ENCODE results near the gene CLIC3. TPM values are rescaled to one million over a fixed set of nuclear protein-coding genes. Genes with fewer than 3 reads are reported as not detected.
"Not testable (repeated sequence)": the region's sequence is repeated elsewhere in the genome, so short reads cannot be mapped to it uniquely, and the experiment has no call there.

The CLIC3 gene
- total and polyA plus RNA-seq, 5 donors from 2014 or later: 0.38 to 4.5 (median 2.2) TPM

- Mint-ChIP-seq H3K27ac (no peak overlapping the region), H3K9me3 (no peaks in the 10 kb centered on the region), H3K36me3 (no peaks in the 10 kb centered on the region), H3K4me1 (peaks cover 0 to 4% (median 0%) of the 10 kb centered on the region in 4 donors), H3K27me3 (no peaks in the 10 kb centered on the region), H3K4me3 (no peak overlapping the region)
- H3K4me1 ChIP-seq (ENCODE audit: control insufficient read depth, insufficient read depth, low read length, poor library complexity, severe bottlenecking): no peaks in the 10 kb centered on the region
- H3K27ac ChIP-seq (ENCODE audit: insufficient read depth, low read length, poor library complexity, severe bottlenecking): no peak overlapping the region
- H3K9me3 ChIP-seq (ENCODE audit: control insufficient read depth in 2 of 2, low read length in 2 of 2): no peaks in the 10 kb centered on the region
- DNase-seq (no peak), ATAC-seq (ENCODE audit: low read depth in 2 of 2) (no peak)
- no peak overlapping the region for H3K4me3 ChIP-seq (ENCODE audit: low read depth, low read length)
- no peaks in the 10 kb centered on the region for H3K36me3 ChIP-seq (ENCODE audit: control insufficient read depth, insufficient read depth, low read length)
- no peaks in the 10 kb centered on the region for H3K27me3 ChIP-seq (ENCODE audit: control insufficient read depth, insufficient read depth, low read length)
These were observed 11.9 kb upstream of the CLIC3 start for GRCh38 chr9:137008312-137008711.

GRCh38 chr9:137007816-137008270, 11.5 kb upstream of the CLIC3 start:
- no peak overlapping the region for H3K27ac Mint-ChIP-seq
- H3K36me3 ChIP-seq (ENCODE audit: control insufficient read depth, insufficient read depth, low read length): no peaks in the 10 kb centered on the region
- no peak overlapping the region for H3K27ac ChIP-seq (ENCODE audit: insufficient read depth, low read length, poor library complexity, severe bottlenecking)
- H3K27me3 Mint-ChIP-seq: no peaks in the 10 kb centered on the region
- DNase-seq (no peak), ATAC-seq (ENCODE audit: low read depth in 2 of 2) (no peak)
- no peaks in the 10 kb centered on the region for H3K9me3 Mint-ChIP-seq
- H3K27me3 ChIP-seq (ENCODE audit: control insufficient read depth, insufficient read depth, low read length): no peaks in the 10 kb centered on the region
- H3K4me3 Mint-ChIP-seq: no peak overlapping the region
- no peaks in the 10 kb centered on the region for H3K4me1 ChIP-seq (ENCODE audit: control insufficient read depth, insufficient read depth, low read length, poor library complexity, severe bottlenecking)
- no peaks in the 10 kb centered on the region for H3K9me3 ChIP-seq (ENCODE audit: control insufficient read depth in 2 of 2, low read length in 2 of 2)
- peaks cover 0 to 4% (median 0%) of the 10 kb centered on the region in 4 donors for H3K4me1 Mint-ChIP-seq
- no peak overlapping the region for H3K4me3 ChIP-seq (ENCODE audit: low read depth, low read length)
- H3K36me3 Mint-ChIP-seq: no peaks in the 10 kb centered on the region

GRCh38 chr9:137007108-137007815, 10.9 kb upstream of the CLIC3 start:
- H3K27me3 ChIP-seq (ENCODE audit: control insufficient read depth, insufficient read depth, low read length): no peaks in the 10 kb centered on the region
- Mint-ChIP-seq H3K27me3 (no peaks in the 10 kb centered on the region), H3K4me3 (no peak overlapping the region), H3K27ac (no peak overlapping the region), H3K9me3 (no peaks in the 10 kb centered on the region), H3K4me1 (peaks cover 0 to 4% (median 0%) of the 10 kb centered on the region in 4 donors), H3K36me3 (no peaks in the 10 kb centered on the region)
- no peak overlapping the region for H3K4me3 ChIP-seq (ENCODE audit: low read depth, low read length)
- no peaks in the 10 kb centered on the region for H3K4me1 ChIP-seq (ENCODE audit: control insufficient read depth, insufficient read depth, low read length, poor library complexity, severe bottlenecking)
- no peak overlapping the region for H3K27ac ChIP-seq (ENCODE audit: insufficient read depth, low read length, poor library complexity, severe bottlenecking)
- H3K9me3 ChIP-seq (ENCODE audit: control insufficient read depth in 2 of 2, low read length in 2 of 2): no peaks in the 10 kb centered on the region
- no peaks in the 10 kb centered on the region for H3K36me3 ChIP-seq (ENCODE audit: control insufficient read depth, insufficient read depth, low read length)
- ATAC-seq (ENCODE audit: low read depth in 2 of 2): no peak
- DNase-seq: no peak

GRCh38 chr9:137006116-137007003, 10.0 kb upstream of the CLIC3 start:
- ATAC-seq (ENCODE audit: low read depth in 2 of 2) (no peak), DNase-seq (no peak)
- Mint-ChIP-seq H3K4me1 (peaks cover 0 to 4% (median 0%) of the 10 kb centered on the region in 4 donors), H3K9me3 (no peaks in the 10 kb centered on the region), H3K36me3 (no peaks in the 10 kb centered on the region), H3K27ac (no peak overlapping the region), H3K27me3 (no peaks in the 10 kb centered on the region), H3K4me3 (no peak overlapping the region)
- Histone ChIP-seq H3K4me1 (ENCODE audit: control insufficient read depth, insufficient read depth, low read length, poor library complexity, severe bottlenecking) (no peaks in the 10 kb centered on the region), H3K36me3 (ENCODE audit: control insufficient read depth, insufficient read depth, low read length) (no peaks in the 10 kb centered on the region), H3K27me3 (ENCODE audit: control insufficient read depth, insufficient read depth, low read length) (no peaks in the 10 kb centered on the region), H3K27ac (ENCODE audit: insufficient read depth, low read length, poor library complexity, severe bottlenecking) (no peak overlapping the region), H3K9me3 (ENCODE audit: control insufficient read depth in 2 of 2, low read length in 2 of 2) (no peaks in the 10 kb centered on the region), H3K4me3 (ENCODE audit: low read depth, low read length) (no peak overlapping the region)

- H3K27ac ChIP-seq (ENCODE audit: insufficient read depth, low read length, poor library complexity, severe bottlenecking); H3K9me3 Mint-ChIP-seq; H3K4me3 Mint-ChIP-seq; H3K27me3 ChIP-seq (ENCODE audit: control insufficient read depth, insufficient read depth, low read length); ATAC-seq (ENCODE audit: low read depth in 2 of 2); H3K36me3 Mint-ChIP-seq; H3K36me3 ChIP-seq (ENCODE audit: control insufficient read depth, insufficient read depth, low read length); DNase-seq; H3K4me3 ChIP-seq (ENCODE audit: low read depth, low read length); H3K27ac Mint-ChIP-seq; H3K27me3 Mint-ChIP-seq; H3K9me3 ChIP-seq (ENCODE audit: control insufficient read depth in 2 of 2, low read length in 2 of 2); H3K4me1 Mint-ChIP-seq: not testable (repeated sequence)
- peaks cover 11% of the 10 kb centered on the region for H3K4me1 ChIP-seq (ENCODE audit: control insufficient read depth, insufficient read depth, low read length, poor library complexity, severe bottlenecking)
These were observed 7.9 kb upstream of the CLIC3 start for GRCh38 chr9:137004285-137004684.

- Histone ChIP-seq H3K4me3 (ENCODE audit: low read depth, low read length) (no peak overlapping the region), H3K27ac (ENCODE audit: insufficient read depth, low read length, poor library complexity, severe bottlenecking) (no peak overlapping the region), H3K9me3 (ENCODE audit: control insufficient read depth in 2 of 2, low read length in 2 of 2) (no peaks in the 10 kb centered on the region), H3K4me1 (ENCODE audit: control insufficient read depth, insufficient read depth, low read length, poor library complexity, severe bottlenecking) (peaks cover 16% of the 10 kb centered on the region), H3K27me3 (ENCODE audit: control insufficient read depth, insufficient read depth, low read length) (no peaks in the 10 kb centered on the region), H3K36me3 (ENCODE audit: control insufficient read depth, insufficient read depth, low read length) (no peaks in the 10 kb centered on the region)
- no peak overlapping the region for H3K4me3 Mint-ChIP-seq
- no peak for ATAC-seq (ENCODE audit: low read depth in 2 of 2)
- no peaks in the 10 kb centered on the region for H3K9me3 Mint-ChIP-seq
- H3K27me3 Mint-ChIP-seq: peaks cover 11% of the 10 kb centered on the region
- H3K36me3 Mint-ChIP-seq: no peaks in the 10 kb centered on the region
- H3K4me1 Mint-ChIP-seq: peaks cover 0 to 16% (median 9%) of the 10 kb centered on the region in 4 donors
- DNase-seq: no peak
- no peak overlapping the region for H3K27ac Mint-ChIP-seq
These were observed 6.3 kb upstream of the CLIC3 start for GRCh38 chr9:137002646-137003041.

- Histone ChIP-seq H3K9me3 (ENCODE audit: control insufficient read depth in 2 of 2, low read length in 2 of 2) (no peaks in the 10 kb centered on the region), H3K4me3 (ENCODE audit: low read depth, low read length) (no peak overlapping the region), H3K4me1 (ENCODE audit: control insufficient read depth, insufficient read depth, low read length, poor library complexity, severe bottlenecking) (peaks cover 22% of the 10 kb centered on the region), H3K27me3 (ENCODE audit: control insufficient read depth, insufficient read depth, low read length) (no peaks in the 10 kb centered on the region), H3K27ac (ENCODE audit: insufficient read depth, low read length, poor library complexity, severe bottlenecking) (no peak overlapping the region), H3K36me3 (ENCODE audit: control insufficient read depth, insufficient read depth, low read length) (no peaks in the 10 kb centered on the region)
- Mint-ChIP-seq H3K9me3 (no peaks in the 10 kb centered on the region), H3K27me3 (peaks cover 14% of the 10 kb centered on the region), H3K36me3 (no peaks in the 10 kb centered on the region), H3K4me1 (peaks cover 0 to 18% (median 11%) of the 10 kb centered on the region in 4 donors), H3K4me3 (no peak overlapping the region), H3K27ac (no peak overlapping the region)
- ATAC-seq (ENCODE audit: low read depth in 2 of 2) (no peak), DNase-seq (no peak)
These were observed 5.7 kb upstream of the CLIC3 start for GRCh38 chr9:137001857-137002645.

Measured in CD4-positive, CD25-positive, alpha-beta regulatory T cell (primary cell).